ENCODE measurements around the gene TFDP2. TPM values are rescaled to one million over a fixed set of nuclear protein-coding genes. Genes with fewer than 3 reads are reported as not detected.

The TFDP2 gene
- total RNA-seq, 4 donors from 2014 or later = 38.0 to 95.4 (median 65.4) TPM

GRCh38 chr3:141969711-141970110 is 179.6 kb downstream of the TFDP2 start:
- H3K4me1 ChIP-seq = no peaks in the 10 kb centered on the region
- H3K27ac ChIP-seq = no peak overlapping the region
- no peak overlapping the region for H3K4me3 ChIP-seq
- peaks cover 0 to 3% (median 0%) of the 10 kb centered on the region in 3 donors for H3K36me3 ChIP-seq
- no peaks in the 10 kb centered on the region for H3K27me3 ChIP-seq
- no peaks in the 10 kb centered on the region for H3K9me3 ChIP-seq
- TF ChIP-seq POLR2A (IDR thresholded peaks at IDR 0.05) = no peak
- no peak for TF ChIP-seq CTCF (IDR thresholded peaks at IDR 0.05)
- no peak for DNase-seq

DNA sequence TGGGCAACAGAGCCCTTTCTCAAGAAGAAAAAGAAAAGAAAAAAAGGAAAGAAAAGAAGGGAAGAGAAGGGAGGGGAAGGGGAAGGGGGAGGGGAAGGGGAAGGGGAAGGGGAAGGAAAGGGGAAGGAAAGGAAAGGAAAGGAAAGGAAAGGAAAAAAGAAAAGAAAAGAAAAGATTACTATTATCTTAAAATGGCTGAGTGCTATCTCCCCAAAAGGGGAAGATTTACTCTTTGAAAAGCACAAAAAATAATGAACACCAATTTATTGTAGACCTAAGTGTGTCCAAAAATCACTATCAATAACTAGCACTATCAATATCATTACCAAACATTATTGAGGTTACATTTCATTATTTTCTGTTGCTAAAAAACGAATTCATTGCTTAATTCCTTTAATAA is 183.9 kb downstream of the TFDP2 start:
- no peak for TF ChIP-seq CTCF (IDR thresholded peaks at IDR 0.05)
- no peak for TF ChIP-seq POLR2A (IDR thresholded peaks at IDR 0.05)
- no peaks in the 10 kb centered on the region for H3K4me1 ChIP-seq
- no peaks in the 10 kb centered on the region for H3K27me3 ChIP-seq
- no peak overlapping the region for H3K27ac ChIP-seq
- H3K4me3 ChIP-seq = no peak overlapping the region
- peaks cover 0 to 7% (median 0%) of the 10 kb centered on the region in 3 donors for H3K36me3 ChIP-seq
- DNase-seq = no peak
- no peaks in the 10 kb centered on the region for H3K9me3 ChIP-seq

DNA sequence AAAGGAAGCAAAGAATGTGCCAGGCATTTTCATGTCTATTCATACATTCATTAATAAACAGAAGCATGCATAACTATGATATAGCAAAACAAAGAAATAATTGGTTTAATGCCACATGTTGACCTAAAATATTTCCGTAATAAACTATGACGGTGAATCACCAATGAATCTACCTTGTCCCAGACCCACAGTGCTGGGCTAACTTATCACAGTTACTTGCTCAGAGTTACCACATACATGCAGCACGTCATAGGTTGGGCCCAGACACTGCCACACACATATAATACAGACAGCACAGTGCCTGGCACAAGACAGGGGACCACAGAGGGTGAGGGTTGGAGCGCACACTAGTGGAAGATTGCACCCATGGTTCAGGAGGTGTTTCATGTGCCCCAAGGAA is 186.0 kb downstream of the TFDP2 start:
- TF ChIP-seq CTCF (IDR thresholded peaks at IDR 0.05) (no peak), POLR2A (IDR thresholded peaks at IDR 0.05) (no peak)
- no peak for DNase-seq
- Histone ChIP-seq H3K4me1 (no peaks in the 10 kb centered on the region), H3K27me3 (no peaks in the 10 kb centered on the region), H3K36me3 (peaks cover 0 to 22% (median 0%) of the 10 kb centered on the region in 3 donors), H3K9me3 (no peaks in the 10 kb centered on the region), H3K4me3 (no peak overlapping the region), H3K27ac (no peak overlapping the region)

DNA sequence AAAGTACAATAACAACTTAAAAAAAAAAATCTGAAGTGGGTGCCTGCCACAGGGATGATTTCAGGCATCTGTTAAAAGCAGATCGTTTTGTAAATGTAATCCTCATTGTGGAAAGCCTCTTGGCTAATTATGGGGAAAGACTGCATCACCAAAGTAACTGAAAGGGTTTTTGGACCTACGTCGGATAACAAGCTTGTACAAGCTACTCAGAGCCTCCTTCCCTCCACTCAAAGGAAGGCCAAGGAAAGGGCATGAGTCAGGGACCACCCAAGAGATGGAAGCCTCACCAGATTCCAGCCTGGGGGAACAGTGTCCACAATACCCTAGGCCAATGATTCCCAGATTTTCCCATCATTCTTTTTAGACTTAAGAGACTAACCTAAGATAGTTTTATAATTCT is 188.6 kb downstream of the TFDP2 start:
- no peak for DNase-seq
- Histone ChIP-seq H3K4me1 (no peaks in the 10 kb centered on the region), H3K9me3 (no peaks in the 10 kb centered on the region), H3K36me3 (peaks cover 0 to 31% (median 0%) of the 10 kb centered on the region in 3 donors), H3K4me3 (no peak overlapping the region), H3K27ac (no peak overlapping the region), H3K27me3 (no peaks in the 10 kb centered on the region)
- TF ChIP-seq POLR2A (IDR thresholded peaks at IDR 0.05) = no peak
- TF ChIP-seq CTCF (IDR thresholded peaks at IDR 0.05) = no peak

DNA sequence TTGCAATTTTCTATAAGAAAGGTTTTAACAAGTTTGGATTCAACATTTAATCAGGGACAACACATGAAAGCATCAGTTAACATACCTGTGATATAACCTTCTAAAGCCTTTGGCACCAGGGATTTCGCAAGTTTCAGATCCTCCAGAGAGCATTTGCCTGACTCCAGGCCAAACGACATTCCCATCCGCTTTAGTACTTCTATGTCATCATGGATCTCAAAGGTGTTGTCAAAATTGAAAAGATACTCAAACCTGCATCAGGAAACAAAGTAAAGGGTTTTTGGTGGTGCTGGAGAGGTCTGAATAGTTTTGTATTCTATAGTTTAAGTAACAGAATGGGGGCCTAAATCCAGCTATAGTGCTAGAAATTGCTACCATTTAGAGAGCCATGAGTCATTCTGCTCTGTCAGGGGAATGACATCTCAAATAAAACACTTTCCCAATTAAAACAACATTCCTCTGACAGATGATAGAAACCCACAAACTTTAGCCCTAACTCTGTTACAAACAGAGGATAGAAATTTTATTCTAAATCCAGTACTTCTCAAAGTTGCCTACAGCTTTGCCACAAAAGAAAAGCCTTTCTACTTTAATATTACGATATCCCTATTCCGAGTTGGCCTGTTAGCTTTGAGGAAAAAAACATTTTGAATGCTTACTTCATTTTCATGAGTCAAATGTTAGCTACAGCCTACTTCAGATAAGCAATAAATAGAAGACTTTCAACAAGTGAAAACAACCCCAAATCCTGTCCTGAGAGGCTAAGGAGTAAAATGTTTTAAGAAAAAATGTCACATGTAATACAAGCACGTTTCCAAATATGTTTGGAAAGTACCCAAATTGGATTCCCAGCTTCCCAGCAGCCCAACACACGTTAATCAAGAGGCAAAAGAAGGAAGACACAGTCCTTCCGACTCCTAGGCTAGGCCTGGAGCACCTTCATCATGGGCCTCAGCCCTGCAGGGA is 189.5 kb downstream of the TFDP2 start:
- Histone ChIP-seq H3K9me3 (no peaks in the 10 kb centered on the region), H3K4me3 (no peak overlapping the region), H3K36me3 (peaks cover 0 to 31% (median 0%) of the 10 kb centered on the region in 3 donors), H3K4me1 (no peaks in the 10 kb centered on the region), H3K27me3 (no peaks in the 10 kb centered on the region), H3K27ac (no peak overlapping the region)
- TF ChIP-seq POLR2A (IDR thresholded peaks at IDR 0.05) (no peak), CTCF (IDR thresholded peaks at IDR 0.05) (no peak)
- DNase-seq = no peak
